GM21717 (cell line): ENCODE data around the gene ZNF385B.
"Not testable (repeated sequence)": the region's sequence is repeated elsewhere in the genome, so short reads cannot be mapped to it uniquely, and the experiment has no call there.

Experiments used
- ATAC-seq: cut with Tn5 transposase; IDR thresholded peaks from one replicate; pipeline ENCODE4 v1.9.1; 2021; ENCODE audit warnings: mild to moderate bottlenecking, moderate library complexity; ENCODE audit not compliant: unreplicated experiment

Gene ZNF385B

GRCh38 chr2:179805001-179805400 is 56.4 kb downstream of the ZNF385B start:
- ATAC-seq: no peak

DNA sequence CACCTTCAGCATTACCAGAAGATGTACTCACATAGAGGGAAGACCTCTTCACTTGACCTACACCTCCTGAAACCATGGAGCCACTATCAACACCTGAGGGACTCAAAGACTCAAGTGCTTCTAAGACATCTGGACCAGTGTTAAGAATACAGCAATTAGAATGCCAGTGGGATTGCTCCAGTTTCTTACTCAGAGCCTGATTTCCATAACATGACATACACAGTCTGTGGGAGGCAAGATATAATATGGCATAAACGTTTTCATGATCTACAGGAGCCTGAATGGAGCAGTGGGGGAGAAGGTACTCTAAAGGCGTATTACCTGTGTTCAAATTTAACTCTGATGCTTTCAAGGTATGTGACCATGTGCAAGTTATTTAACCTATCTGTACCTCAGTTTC is 57.2 kb downstream of the ZNF385B start:
- ATAC-seq: no peak

- no peak for ATAC-seq
These were observed 59.1 kb downstream of the ZNF385B start for GRCh38 chr2:179802051-179802882.

DNA sequence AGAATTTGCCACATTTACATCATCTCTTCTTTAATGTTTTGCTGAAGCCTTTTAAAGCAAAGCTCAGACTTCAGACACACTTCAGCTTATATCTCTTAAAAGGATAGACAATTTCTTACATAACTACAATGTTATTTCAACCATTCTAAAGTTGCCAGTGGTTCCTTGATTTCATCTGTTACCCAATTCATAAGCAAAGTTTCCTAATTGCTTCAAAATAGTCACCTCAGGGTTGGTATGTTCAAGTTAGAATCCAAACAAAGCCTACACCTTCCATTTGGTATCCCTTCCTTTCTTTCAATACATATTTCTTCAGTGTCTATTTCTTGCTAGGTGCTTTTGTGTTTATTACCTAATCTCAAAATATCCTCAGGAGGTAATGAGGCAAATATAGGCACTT is 60.6 kb downstream of the ZNF385B start:
- ATAC-seq: no peak

DNA sequence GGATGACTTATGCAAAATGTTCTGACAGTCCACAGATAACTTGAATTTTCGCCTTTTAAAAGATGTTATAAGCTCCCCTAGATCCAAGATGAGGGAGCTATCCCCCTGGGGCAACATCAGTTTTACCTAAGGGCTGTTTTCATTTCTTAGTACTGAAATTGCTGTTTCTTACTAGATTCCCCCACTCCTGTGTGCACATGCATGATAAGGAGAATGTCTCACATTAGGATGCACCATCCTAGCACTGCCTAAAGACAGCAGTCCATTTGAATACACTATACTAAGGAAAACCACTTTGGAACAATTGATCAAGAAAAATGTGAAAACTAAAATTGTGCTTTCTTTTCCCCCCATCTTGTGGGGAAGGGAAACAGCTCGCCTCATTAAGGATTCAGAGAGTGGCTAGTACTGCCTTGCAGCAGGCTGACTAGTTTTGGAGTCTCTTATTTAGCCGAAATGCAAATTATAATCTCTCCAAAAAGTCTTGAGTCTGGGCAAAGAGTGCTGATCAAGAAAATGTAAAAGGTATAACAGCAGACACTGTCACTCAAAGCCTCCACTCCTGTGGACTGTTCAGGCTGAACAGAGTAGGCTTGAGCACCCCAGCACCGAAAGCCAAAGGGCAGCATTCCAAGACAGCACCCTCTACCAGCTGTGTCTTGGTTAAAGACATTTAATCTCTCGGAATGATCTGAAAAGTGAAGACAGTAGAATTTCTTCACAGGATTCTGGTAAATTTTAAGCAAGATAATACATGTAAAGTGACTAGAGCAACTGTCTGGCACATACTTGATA is 65.0 kb downstream of the ZNF385B start:
- ATAC-seq: no peak

GRCh38 chr2:179793902-179794301 is 67.5 kb downstream of the ZNF385B start:
- ATAC-seq: no peak

DNA sequence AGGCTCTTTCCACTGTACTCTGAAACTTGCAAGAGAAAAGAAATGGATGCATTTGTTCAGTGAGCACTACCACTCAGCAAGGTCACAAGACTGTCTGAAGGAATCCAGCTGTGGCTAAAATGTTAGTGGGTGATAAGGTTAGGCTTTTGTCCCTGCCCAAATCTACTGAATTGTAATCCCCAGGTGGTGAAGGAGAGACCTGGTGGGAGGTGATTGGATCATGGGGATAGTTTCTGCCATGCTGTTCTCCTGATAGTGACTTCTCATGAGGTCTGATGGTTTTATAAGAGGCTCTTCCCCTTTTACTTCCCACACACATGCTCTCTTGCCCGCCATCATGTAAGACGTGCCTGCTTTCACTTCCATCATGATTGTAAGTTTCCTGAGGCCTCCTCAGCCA is 68.2 kb downstream of the ZNF385B start:
- no peak for ATAC-seq

- ATAC-seq: no peak
These were observed 70.9 kb downstream of the ZNF385B start for GRCh38 chr2:179790235-179791217.

DNA sequence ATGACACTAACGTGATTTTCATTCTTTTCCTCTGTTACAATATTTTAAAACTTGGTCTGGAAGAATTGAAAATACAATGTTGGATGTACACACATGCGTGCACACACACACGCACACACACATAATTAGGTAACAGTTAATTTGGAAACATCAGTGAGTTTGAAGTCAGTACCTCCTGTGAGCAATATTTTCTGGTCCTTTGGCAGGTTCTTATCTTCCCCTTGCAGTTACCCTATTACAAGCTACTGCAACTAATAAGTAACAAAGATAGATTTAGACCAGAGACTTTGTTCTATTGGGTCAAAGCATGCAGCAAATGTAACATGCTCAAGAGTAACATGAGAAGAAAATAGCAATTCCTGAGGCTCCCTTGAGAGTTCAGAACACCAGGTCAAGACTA is 73.3 kb downstream of the ZNF385B start:
- ATAC-seq: no peak

- ATAC-seq: no peak
These were observed 73.8 kb downstream of the ZNF385B start for GRCh38 chr2:179787601-179788000.

DNA sequence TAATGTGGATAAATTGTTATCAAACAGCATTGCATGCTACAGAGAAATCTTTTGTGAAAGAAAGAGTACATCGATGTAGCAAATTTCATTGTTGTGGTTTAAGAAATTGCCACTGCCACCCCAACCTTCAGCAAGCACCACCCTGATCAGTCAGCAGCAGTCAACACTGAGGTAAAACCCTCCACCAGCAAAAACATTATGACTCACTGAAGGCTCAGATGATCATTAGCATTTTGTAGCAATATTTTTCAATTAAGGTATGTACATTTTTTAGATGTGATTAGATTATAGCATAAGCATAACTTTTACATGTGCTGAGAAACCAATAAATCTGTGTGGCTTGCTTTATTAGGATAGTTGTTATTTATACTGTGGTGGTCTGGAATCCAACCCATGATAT is 75.5 kb downstream of the ZNF385B start:
- ATAC-seq: no peak

DNA sequence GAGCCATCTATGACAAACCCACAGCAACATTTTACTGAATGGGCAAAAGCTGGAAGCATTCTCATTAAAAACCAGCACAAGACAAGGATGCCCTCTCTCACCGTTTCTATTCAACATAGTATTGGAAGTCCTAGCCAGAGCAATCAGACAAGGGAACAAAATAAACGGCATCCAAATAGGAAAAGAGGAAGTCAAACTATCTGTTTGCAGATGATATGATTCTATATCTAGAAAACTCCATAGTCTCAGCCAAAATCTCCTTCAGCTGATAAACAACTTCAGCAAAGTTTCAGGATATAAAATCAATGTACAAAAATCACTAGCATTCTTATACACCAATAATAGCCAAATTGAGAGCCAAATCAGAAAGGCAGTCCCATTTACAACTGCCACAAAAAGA is 79.1 kb downstream of the ZNF385B start:
- ATAC-seq: not testable (repeated sequence)

DNA sequence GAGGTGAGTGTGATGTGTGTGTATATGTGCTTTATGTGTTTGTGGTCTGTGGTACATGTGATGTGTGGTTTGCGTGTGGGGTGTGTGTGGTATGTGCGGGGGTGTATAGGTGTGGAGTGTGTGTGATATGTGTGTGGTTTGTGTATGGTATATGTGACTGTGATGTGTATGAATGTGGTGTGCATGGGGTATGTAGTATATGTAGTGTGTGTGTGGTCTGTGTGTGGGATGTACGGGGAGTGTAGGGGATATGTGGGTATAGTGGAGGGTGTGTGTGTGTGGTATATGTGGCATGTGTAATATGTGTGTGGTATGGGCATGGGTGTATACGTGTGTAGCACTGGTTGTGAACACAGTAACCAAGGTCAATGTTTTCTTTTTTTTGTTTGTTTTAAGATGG is 87.4 kb downstream of the ZNF385B start:
- no peak for ATAC-seq

DNA sequence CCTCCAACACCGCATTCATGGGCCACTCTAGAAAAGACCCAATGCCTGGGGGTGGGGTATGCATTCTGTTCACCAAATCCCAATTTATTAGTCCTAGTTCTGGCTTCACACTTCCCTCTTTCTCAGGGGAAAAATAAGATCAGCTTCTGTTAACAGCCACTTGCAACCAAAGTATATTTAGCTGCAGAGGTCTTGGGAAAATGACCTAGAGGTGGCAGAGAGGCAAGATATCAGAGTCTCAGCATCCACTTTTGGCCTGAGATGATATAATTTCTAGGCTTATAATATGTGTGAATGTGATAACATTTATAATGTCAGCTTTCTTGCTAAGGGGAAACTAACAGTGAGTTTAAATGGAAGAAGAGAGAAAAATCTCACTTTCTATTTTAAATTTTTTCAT is 89.1 kb downstream of the ZNF385B start:
- ATAC-seq: no peak

DNA sequence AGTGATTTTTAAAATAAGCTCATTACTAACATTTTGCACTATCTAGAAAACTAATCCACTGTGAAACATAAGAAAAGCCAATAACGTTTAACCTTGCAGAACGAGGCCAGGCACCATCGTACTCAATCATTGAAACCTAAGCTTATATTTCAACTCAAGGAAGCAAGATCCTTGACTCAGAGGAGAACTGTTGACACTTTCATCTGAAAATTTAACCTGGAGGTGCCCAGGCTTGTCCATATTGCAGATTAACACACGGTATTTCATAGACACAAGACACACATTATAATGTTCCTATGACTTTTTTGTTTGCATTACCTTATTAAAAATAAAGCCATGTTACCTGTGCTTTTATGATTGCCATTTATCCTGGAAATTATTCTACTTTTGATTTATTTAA is 89.6 kb downstream of the ZNF385B start:
- ATAC-seq: no peak

- ATAC-seq: no peak
These were observed 91.4 kb downstream of the ZNF385B start for GRCh38 chr2:179770029-179770428.

DNA sequence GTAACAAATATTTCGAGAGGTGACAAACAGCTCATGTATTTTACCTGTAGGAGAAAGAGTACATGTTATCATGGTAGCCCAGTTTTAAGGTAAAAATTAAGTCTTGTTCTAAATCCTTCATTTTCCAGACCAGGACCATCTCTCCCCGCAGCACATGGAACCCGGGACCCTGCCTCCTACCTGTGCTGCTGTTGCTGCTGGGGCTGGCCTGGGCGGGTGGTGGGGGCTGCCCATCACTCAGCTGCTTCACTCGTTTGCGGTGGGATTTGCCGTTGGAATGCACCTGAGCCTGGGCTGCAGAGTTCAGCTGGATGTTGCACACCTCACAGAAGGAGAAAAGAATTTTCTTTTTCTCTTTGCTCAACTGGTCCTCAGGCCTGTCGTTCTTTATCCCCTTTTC is 92.1 kb downstream of the ZNF385B start:
- no peak for ATAC-seq

GRCh38 chr2:179768765-179769164 is 92.6 kb downstream of the ZNF385B start:
- ATAC-seq: no peak

- ATAC-seq: no peak
These were observed 95.7 kb downstream of the ZNF385B start for GRCh38 chr2:179765666-179766065.

- ATAC-seq: no peak
These were observed 96.7 kb downstream of the ZNF385B start for GRCh38 chr2:179764710-179765109.

- ATAC-seq: no peak
These were observed 102.8 kb downstream of the ZNF385B start for GRCh38 chr2:179758636-179759035.
